HG02678 (cell line): ENCODE measurements around the gene DNALI1.
"Not testable (repeated sequence)": the region's sequence is repeated elsewhere in the genome, so short reads cannot be mapped to it uniquely, and the experiment has no call there.

ENCODE experiments used
- ATAC-seq: cut with Tn5 transposase; IDR thresholded peaks from one replicate; pipeline ENCODE4 v1.9.1; 2021; ENCODE audit warnings: mild to moderate bottlenecking, moderate library complexity; ENCODE audit not compliant: unreplicated experiment

DNALI1 gene

DNA sequence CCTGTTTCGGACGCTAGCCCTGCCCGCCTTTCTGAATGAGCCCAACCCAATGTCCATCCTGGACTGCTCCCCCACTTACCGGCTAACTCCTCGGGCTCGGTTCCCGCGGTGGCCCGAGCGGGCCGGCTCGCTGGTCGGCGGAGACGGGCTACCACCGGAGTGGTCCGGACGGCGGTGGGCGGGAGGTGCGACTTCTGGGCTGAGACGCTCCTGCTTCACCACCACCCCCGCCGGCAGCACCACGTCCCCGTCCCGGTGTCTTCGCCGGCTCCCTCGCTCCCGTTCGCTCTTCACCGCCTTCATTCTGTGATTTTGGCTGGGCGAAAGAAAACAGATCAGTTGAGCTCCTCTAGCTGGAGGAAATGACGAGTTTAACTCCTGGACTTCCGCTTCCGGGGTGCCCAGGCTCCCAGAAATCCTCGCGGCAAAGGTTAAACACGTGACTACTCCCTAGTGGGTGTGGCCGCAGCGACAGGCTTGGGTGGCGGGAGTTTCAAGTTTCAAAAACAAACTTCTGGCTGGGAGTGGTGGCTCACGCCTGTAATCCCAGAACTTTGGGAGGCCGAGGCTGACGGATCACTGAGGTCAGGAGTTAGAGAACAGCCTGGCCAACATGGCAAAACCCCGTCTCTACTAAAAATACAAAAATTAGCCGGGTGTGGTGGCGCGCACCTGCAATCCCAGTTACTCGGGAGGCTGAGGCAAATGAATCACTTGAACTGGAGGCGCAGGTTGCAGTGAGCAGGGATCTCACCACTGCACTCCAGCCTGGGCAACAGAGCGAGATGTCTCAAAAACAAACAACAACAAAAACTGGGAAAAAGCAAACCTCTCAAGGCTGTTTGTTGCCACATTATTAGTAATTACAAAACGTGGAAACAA lies 2.6 kb upstream of the DNALI1 start, which contains the start of gene SNIP1:
Gene SNIP1, minus strand, starts transcription at position 367 of the 882 bp plus-strand sequence. Its CDS starts 64 bp downstream, at position 303.
- ATAC-seq, result peak; percentile 91

DNA sequence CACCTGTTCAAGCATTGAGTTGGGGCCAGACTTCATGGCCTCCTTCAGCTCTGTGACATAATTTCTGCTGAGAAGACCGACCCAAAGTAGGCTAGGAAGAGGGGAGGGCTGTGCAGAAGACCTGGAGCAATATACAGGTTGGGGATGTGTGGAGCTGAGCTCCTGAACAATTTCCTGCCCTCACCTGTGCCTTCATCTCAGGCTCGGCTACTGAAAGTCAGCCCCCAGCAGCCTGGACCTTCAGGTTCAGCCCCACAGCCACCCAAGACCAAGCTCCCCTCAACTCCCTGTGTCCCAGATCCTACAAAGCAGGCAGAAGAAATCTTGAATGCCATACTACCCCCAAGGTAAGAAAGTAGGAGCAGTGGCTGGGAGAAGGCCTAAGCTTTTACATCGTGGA lies 662 bp downstream of the DNALI1 start:
- no peak for ATAC-seq

DNA sequence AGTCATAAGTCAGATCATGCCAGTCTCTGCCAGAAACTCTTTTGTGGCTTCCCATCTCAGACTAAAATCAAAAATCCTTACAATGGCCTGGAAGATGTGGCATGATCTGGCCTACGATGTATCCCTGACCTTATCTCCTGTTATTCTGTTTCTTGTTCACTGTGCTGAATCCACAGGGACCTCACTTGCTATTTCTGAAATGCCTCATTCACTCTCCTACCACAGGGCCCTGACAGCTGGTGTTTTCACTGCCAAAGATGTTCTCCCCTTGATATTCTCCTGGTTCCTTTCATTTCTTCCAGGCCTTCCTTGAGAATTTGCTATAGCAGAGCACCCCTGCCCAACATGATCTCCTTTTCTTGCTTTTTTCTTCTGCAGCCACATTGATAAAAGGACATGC lies 1.7 kb downstream of the DNALI1 start:
- ATAC-seq, result no peak

DNA sequence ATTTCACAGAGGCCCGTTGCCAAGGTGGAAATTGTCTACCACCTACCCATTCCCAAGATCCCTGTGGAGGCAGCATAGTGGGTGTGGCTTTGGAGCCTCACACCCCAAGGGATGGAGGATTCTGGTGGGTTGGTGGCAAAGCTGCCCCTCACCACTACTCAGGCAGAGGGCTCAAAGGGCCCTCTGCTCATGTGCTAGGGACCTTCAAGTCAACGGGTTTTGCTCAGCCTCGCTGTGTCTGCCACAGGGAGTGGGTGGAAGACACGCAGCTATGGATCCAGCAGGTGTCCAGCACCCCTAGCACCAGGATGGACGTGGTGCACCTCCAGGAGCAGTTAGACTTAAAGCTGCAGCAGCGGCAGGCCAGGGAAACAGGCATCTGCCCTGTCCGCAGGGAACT lies 2.3 kb downstream of the DNALI1 start:
- ATAC-seq, result no peak

DNA sequence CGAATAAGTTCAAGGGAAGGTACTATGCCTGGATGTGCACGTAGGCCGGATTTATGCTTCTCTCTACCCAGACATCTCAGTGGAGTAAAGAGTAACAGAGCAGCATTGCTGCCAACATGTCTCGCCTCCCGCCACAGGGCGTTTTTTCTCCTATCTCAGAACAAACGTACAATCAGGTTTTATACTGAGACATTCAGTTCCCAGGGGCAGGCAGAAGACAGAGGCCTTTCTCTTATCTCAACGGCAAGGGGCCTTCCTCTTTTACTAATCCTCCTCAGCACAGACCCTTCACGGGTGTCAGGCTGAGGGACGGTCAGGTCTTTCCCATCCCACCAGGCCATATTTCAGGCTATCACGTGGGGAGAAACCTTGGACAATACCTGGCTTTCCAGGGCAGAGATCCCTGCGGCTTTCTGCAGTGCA lies 3.2 kb downstream of the DNALI1 start:
- ATAC-seq, result not testable (repeated sequence)

DNA sequence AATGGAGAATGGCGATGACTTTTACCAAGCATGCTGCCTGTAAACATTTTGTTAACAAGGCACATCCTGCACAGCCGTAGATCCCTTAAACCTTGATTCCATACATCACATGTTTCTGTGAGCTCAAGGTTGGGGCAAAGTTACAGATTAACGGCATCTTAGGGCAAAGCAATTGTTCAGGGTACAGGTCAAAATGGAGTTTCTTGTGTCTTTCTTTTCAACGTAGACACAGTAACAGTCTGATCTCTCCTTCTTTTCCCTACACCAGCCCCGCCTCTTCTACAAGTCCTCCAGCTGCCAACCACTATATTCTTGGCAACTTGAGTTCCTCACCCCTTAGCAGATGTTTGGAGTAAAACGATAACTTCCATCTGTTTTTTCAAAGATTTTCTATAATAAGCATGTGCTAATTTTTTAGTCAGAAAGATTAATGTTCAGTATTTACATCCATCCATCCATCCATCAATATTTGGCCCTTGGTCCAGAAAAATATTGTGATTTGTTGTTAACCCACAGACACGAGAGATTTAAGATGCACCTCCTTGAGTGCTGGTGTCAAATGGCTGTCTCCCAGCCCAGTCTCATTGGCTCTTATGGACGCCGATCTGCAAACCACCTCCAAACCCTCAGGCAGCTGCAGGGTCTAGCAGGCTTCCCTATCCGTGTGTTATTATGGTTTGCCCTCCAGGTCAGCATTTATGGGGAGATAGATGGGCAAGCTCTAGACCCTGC lies 3.8 kb downstream of the DNALI1 start:
- ATAC-seq, result no peak

DNA sequence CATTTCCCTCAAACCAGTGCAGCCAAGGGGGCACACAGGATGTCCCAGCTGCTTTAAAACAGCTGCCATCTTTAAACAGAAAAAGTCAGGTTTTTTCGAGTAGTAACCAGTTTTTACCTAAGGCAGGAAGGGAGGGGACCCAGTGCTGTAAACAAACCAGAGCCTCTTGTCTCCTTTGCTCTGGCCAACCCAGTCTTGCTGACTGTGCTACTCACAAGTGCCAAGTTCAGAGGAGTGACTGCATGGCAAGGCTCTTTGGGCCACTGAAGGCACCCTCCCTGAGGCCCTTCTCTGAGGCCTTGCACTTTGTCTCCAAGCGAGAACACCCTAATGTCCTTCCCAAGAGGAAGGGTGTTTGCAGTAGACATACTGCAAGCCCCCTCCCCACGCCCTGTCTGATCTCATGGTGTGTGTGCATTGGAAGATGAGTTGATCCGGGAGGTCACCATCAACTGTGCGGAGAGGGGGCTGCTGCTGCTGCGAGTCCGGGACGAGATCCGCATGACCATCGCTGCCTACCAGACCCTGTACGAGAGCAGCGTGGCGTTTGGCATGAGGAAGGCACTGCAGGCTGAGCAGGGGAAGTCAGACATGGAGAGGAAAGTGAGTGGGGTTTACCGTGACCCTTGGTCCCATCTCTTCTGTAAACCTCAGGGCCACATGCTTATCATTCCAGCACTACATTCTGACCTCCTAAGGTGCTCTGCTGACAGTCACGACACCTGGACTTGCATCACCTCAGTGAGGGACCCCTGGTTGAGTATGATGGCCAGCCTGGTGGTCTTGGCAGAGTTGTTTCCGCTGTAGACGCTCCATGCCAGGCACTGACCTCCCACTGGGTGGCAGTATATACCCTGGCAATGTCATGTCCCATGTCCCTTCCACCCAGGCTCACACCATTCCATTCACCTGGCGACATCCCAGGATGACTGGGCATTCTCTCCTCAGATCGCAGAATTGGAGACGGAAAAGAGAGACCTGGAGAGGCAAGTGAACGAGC lies 4.7 kb downstream of the DNALI1 start:
- no peak for ATAC-seq

DNA sequence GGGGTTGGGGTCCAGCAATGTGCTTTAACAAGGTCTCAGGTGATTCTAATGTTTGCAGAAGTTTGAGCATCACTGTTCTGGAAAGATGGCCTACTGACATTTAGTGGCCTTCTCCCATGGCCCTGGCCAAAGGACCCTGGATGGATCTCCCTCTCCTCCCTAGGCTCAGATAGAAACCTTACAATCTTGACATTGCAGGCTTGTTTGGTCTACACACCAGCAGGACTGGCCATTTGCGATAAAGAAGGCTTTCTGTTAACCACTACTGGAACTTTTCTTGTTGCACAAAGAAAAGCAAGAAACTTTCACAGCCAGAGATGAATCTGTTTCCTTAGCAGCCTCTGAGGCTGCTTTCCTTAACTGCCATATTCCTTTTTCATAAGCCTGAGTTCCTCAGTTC lies 6.2 kb downstream of the DNALI1 start:
- no peak for ATAC-seq

DNA sequence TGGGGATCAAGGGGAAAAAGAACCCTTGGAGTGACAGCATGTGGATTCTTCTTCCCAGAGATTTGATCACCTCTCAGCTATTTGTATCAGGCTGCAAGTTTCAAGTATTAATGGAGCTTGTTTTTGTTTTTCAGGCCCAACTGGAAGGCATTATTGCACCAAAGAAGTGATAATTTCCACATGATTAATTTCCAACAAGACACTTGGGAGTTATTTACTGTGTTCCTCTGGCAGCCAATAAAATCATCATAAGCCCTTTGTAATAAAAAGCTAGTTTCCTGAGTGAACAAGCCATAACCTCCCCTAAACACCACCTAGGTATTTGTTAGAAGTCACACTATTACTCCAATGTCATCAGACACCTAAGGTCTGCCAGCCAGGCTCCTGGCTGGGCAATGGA lies 8.2 kb downstream of the DNALI1 start:
- ATAC-seq, result no peak

DNA sequence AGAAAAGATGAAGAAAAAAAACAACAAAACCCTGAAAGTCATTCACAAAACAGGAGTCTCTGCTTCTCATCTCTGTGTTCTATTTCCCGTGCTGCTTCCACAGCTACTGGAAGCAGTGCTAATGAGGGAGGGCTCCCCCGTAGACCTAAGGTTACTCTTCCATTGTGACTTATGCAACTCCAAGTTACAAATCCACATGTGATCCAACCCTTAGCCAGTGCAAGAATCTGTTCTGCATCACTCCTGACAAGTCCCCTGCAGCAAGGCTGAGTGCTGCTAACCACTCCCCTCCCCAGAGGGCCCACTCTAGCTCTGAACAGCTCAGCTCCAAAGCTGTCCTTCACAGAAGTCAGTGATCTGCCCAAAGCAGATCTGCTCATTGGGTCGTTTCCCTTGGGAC lies 10.3 kb downstream of the DNALI1 start:
- ATAC-seq, result no peak

DNA sequence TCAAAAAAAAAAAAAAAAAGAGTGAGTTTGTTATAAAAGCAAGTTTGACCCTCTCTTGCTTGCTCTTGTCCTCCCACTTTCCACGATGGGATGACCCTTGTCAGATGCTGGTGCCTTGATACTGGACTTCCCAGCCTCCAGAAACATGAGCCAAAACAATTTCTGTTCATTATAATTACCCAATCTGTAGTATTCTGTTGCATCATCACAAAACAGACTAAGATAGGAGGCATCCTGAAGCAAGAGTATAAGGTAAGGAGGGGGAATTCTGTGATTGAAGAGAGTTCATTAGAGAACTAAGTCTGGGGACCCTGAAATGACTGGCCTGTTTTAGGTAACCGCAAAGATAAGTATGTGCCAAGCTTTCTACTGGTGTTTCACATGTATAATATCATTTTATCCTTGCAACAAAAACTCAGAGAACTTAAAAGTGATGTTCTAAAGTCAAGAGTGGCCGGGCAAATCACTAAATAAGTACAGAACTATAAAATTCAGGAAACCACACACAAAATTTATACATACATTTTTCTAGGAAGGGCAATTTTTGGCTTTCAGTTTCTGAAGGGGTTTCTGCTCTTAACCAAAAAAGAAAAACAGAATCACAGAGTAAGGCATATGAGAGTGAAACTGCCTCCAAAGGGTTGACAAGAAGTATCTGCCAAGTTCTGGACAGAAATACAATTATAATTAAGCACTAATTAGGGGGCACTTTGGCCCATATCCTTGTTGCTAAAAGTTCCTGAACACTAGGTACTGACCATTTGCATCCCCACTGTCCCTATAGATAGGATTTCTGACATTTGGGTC lies 14.0 kb downstream of the DNALI1 start:
- no peak for ATAC-seq

DNA sequence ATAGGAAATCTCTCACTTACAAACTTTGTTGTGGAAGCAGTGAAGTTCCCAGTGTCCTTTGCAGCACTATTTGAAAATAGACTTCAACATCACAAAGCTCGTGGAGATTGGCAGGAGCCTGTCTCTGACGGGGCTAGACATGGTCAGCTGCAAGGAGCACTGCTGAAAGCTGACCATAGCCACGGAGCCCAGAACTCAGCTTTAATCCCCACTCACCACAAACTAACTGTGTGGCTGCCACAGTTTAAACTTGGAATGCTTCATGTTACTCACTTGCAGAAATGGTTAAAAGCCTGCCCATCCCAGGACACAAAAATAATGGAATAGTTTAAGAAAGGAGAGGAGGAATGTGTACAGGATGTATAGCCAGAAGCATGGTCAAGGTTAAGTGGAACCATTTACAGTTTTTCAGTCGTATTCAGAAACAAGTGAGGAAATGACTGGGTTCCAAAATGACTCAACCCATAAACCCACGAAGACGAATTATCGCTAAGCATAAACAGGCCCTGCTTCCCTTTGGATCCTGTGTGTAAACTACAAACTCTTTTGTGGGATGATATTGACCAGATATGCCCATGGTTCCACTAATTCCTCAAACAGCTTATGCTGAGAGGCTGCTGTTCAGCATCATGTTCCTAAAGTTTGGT lies 18.2 kb downstream of the DNALI1 start:
- no peak for ATAC-seq

DNA sequence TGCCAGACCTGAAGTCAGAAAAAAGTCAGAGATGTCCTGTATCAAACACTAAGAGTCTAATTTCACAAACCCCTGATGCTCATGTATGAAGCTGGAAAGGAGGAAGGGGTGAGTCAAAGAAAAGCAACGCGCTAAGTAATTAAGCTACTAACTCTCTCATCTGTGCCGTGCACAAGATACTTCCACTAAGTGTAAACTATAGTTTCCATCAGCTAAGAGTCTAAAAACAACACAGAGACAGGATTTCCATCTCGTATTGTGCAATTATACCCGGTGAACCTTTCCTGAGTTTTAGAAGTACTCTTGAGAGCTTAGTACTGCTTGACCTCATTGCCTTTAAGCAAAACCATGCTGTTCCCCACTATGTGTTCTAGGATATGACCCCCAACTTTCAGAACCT lies 19.0 kb downstream of the DNALI1 start:
- ATAC-seq, result no peak

DNA sequence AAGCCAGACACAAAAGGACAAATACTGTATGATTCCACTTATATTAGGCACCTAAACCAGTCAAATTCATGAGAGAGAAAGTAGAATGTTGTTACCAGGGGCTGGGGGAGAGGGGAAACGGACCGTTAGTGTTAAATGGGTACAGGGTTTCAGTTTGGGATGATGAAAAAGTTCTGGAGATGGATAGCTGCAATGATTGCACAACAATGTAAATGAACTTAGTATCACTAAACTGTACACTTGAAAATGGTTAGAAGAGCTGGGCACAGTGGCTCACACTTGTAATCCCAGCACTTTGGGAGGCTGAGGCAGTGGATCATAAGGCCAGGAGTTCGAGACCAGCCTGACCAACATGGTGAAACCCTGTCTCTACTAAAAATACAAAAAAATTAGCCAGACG lies 27.8 kb downstream of the DNALI1 start:
- not testable (repeated sequence) for ATAC-seq

DNA sequence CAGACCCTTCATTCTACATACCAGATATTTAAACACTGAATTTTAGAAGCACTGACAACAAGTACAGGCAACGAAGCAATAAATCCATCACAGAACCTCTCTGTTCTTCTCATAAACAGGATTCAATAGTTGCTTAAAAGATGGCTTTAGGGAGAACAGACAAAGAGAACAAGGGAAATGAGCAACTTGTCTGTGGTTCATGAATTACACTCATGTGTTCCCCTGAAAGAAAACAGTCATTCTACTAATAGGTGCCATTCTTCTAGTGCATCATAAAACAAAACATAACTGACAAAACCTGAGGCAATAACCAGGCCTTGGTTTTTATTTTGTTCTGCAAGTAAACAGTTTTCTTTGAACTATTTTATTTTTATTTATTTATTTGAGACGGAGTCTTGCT lies 32.2 kb downstream of the DNALI1 start:
- ATAC-seq, result no peak

DNA sequence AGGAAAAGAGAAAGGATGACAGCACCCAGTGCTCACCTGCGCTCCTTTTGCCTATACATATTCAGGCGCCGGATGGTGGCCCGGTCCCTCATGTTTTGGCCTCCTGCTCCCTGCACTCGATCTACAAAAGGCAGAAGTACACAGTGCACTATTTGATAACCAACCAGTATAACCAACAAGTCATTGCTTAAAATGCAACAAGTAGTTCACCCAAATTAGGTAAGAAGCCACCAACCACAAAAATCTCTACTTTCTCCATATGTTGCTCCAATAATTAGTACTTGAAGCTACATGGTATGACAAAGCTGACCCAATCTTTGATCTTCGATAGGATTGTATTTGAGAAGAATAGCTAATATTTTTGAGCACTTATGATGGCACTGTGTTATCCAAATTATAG lies 37.0 kb downstream of the DNALI1 start:
- ATAC-seq, result no peak

DNA sequence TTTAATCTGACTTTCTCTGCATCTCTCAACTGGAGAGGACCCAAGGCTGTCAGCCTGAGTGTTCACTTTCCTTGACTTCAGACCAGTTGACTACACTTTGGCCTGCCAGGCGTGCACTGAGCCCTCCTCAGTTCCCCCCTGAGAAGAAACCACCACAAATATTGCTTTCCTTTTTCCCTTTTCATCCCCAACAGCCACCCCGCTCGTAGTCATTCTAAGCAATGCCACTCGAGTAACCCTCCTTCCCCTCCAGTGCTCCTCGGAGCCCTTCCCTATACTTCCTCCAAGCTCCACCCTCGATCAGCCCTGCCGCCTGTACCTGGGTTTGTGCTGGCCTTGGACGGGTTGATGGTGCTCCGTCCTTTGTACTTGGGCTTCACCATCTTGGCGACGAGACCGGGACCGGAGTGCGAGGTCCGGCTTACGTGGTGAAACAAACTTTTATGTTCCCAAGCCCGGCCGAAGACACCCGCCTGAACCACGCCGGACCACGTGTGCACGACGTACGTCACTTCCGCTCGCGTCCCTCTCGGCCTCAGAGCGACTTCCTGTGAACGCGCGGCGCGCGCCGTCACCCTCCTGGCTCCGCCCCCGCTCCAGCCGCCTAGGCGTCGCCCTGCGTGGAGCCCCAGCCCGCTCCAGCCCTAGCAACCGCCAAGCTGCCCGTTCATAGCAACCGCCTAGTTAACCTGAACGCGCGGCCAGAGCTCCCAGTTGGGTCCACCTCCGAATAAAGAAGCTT lies 38.9 kb downstream of the DNALI1 start, which contains the start of gene GNL2:
Gene GNL2, minus strand, starts transcription at position 498 of the 742 bp plus-strand sequence. Its CDS starts 115 bp downstream, at position 383.
- ATAC-seq, result peak; percentile 98

DNA sequence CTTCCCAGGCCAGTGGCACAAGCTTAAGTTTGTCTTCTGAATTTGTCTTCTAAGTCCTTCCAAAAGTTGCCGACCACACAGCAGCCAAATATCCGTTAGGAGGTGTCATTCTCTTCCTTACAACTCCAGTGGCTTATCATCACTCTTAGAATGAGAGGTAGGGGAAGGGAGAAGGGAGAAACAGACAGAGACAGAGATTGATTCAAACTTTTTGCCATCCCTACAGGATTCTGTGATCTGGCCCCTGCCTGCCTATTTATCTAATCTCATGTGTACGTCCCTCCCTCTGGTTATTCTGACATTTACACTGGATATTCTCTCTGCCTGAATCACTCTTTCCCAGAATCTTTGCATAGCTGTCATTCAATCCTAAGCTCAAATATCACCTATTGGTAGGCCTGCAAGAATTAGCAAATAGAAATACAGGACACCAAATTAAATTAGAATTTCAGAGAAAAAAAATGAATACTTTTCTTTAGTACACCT lies 39.5 kb downstream of the DNALI1 start:
- no peak for ATAC-seq

DNA sequence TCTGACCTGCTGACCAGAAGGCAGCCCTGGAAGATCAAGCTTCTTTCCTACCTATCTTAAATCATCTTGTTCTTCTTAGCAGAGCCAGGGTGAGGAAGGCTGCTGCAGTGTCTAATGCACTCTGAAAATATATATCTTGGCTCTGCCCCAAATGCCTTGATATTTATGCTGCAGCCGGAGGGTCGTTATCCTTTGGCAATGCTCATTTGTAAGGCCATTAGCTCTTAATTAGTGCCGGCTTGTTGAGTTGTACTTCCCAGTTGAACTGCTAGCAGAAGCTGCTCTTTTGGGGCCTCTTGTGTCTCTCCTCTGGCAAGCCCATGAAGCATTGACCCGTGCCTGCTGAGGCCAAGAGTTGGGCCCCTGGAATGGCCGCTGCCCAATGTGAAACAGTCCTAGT lies 43.2 kb downstream of the DNALI1 start:
- ATAC-seq, result no peak
